Natural killer cell treated with Interleukin-12 subunit alpha and Interleukin-12 subunit beta and Interleukin-15 and Interleukin-18, amount 100 ng/mL, for 72 hours (primary cell): ENCODE data around the gene LEKR1. TPM values are rescaled to one million over a fixed set of nuclear protein-coding genes. Genes with fewer than 3 reads are reported as not detected.

Experiments used
- ATAC-seq, 2 donors: fragments of 150-1000 bp; cut with Tn5 transposase in 1 of 2; sonication (Bioruptor Pico), chemical (Tn5 transposase) in 1 of 2; 2 replicates each; pipeline ENCODE4 v1.10.0; 2021
- DNase-seq: peaks from one replicate; pipeline ENCODE4 v3.0.0; 2022; ENCODE audit warnings: low spot score
- H3K27ac Mint-ChIP-seq, 2 donors: 1 replicate in 1 of 2; 2 replicates in 1 of 2; pipeline ENCODE4 v1.8.0; 2022; ENCODE audit warnings: mixed read lengths in 2 of 2, mild to moderate bottlenecking in 1 of 2, moderate library complexity in 1 of 2
- H3K27me3 Mint-ChIP-seq, 2 donors: 1 replicate in 1 of 2; 2 replicates in 1 of 2; pipeline ENCODE4 v1.8.0; 2022; ENCODE audit warnings: mixed read lengths in 2 of 2
- H3K36me3 Mint-ChIP-seq: one replicate; pipeline ENCODE4 v1.8.0; 2022; ENCODE audit warnings: mixed read lengths
- H3K4me1 Mint-ChIP-seq, 2 donors: 1 replicate in 1 of 2; 2 replicates in 1 of 2; pipeline ENCODE4 v1.8.0; 2022; ENCODE audit warnings: low read depth in 2 of 2, mixed read lengths in 2 of 2, mild to moderate bottlenecking in 1 of 2
- H3K4me3 Mint-ChIP-seq: one replicate; pipeline ENCODE4 v1.8.0; 2022; ENCODE audit warnings: mixed read lengths
- H3K9me3 Mint-ChIP-seq: 2 replicates; pipeline ENCODE4 v1.8.0; 2022; ENCODE audit warnings: mixed read lengths
- total RNA-seq, 2 donors: library from RNA; stranded (reverse); gene quantifications; one replicate each; pipeline ENCODE4 v1.2.3, GENCODE V29; 2022

Gene LEKR1
- total RNA-seq, 2 donors from 2014 or later: 0.43 to 1.3 TPM

GRCh38 chr3:156834962-156835535 lies 8.9 kb downstream of the LEKR1 start:
- no peak for DNase-seq
- H3K27ac Mint-ChIP-seq: no peak overlapping the region
- no peaks in the 10 kb centered on the region for H3K4me1 Mint-ChIP-seq
- no peaks in the 10 kb centered on the region for H3K9me3 Mint-ChIP-seq
- no peak for ATAC-seq
- no peaks in the 10 kb centered on the region for H3K36me3 Mint-ChIP-seq
- no peak overlapping the region for H3K4me3 Mint-ChIP-seq
- H3K27me3 Mint-ChIP-seq: no peaks in the 10 kb centered on the region

DNA sequence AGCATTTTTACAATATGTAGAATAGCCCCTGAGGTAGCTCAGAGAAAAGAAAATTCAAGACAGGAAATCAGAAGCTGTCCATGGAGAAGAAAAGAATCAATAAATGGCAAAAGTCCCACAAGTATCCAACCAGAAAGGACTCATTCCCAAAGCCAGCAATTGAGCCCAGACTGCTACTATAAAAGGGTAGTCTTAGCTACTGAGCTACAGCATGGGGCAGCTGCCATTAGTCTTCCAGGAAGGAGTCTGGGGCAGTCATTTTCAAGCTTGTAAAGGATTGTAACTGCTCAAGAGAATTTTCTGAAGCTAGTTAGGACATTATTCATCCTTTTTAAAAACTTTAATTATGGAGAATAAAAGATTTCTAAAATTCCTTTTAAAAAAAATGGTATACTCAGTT lies 10.5 kb downstream of the LEKR1 start:
- H3K27ac Mint-ChIP-seq: no peak overlapping the region
- H3K36me3 Mint-ChIP-seq: no peaks in the 10 kb centered on the region

GRCh38 chr3:156837115-156837514 lies 11.0 kb downstream of the LEKR1 start:
- Mint-ChIP-seq H3K36me3 (no peaks in the 10 kb centered on the region), H3K27ac (no peak overlapping the region), H3K27me3 (no peaks in the 10 kb centered on the region), H3K9me3 (no peaks in the 10 kb centered on the region), H3K4me1 (no peaks in the 10 kb centered on the region), H3K4me3 (no peak overlapping the region)
- no peak for ATAC-seq
- no peak for DNase-seq

More for the DNA sequence above, 10.5 kb downstream of the LEKR1 start:
- no peaks in the 10 kb centered on the region for H3K9me3 Mint-ChIP-seq
- ATAC-seq (no peak), DNase-seq (no peak)
- no peaks in the 10 kb centered on the region for H3K4me1 Mint-ChIP-seq
- no peaks in the 10 kb centered on the region for H3K27me3 Mint-ChIP-seq
- no peak overlapping the region for H3K4me3 Mint-ChIP-seq

- ATAC-seq (no peak), DNase-seq (no peak)
- H3K27ac Mint-ChIP-seq: no peak overlapping the region
- no peaks in the 10 kb centered on the region for H3K27me3 Mint-ChIP-seq
- no peaks in the 10 kb centered on the region for H3K4me1 Mint-ChIP-seq
- no peak overlapping the region for H3K4me3 Mint-ChIP-seq
- H3K36me3 Mint-ChIP-seq: no peaks in the 10 kb centered on the region
- no peaks in the 10 kb centered on the region for H3K9me3 Mint-ChIP-seq
Measured at GRCh38 chr3:156838035-156838434, 11.9 kb downstream of the LEKR1 start.

DNA sequence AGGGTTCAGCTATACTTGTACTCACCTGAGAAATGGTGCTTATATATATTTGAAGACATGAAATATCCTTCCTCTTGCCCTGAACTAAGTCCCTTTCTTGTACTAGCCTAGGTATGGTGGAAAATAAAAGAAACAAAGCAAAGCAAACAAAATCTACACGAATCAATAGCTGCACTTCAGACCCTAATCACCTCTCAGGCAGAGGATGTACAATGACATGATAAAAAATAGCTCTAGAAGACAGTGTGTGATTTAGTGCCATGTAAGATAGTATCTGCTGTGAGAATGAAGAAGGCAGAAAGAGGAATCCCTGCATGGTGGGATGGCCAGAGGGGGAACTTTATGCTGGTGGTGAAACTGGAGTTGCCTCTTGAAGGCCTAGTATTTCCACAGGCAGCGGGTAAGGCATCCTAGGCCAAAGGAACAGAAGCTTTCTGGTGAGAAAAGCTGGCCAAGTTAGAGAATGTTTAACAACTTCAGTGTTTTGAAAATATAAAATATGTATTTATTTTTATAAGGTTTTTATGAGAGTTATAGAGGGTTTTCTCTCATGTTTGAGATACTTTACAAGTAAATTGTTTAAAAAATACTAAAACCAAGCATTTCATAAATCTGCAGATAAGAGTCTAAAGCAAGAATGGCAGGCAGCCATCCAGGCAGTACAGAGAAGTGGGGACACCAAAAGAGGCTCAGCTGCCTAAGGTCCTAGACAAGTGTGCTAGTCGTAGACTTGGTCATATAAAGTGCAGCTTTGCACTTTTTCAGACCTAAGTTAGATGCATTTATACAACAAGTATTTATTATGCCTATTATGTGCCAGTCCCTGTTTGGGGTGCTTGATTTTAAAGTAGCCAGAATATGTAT lies 14.9 kb downstream of the LEKR1 start:
- ATAC-seq: no peak
- no peaks in the 10 kb centered on the region for H3K36me3 Mint-ChIP-seq
- no peak overlapping the region for H3K4me3 Mint-ChIP-seq
- peaks cover 0 to 2% of the 10 kb centered on the region in 2 donors for H3K27me3 Mint-ChIP-seq
- no peaks in the 10 kb centered on the region for H3K4me1 Mint-ChIP-seq
- no peaks in the 10 kb centered on the region for H3K9me3 Mint-ChIP-seq
- DNase-seq: no peak
- H3K27ac Mint-ChIP-seq: no peak overlapping the region

- no peaks in the 10 kb centered on the region for H3K9me3 Mint-ChIP-seq
- H3K27ac Mint-ChIP-seq: no peak overlapping the region
- H3K4me1 Mint-ChIP-seq: no peaks in the 10 kb centered on the region
- H3K27me3 Mint-ChIP-seq: peaks cover 0 to 2% of the 10 kb centered on the region in 2 donors
- no peaks in the 10 kb centered on the region for H3K36me3 Mint-ChIP-seq
- ATAC-seq (no peak), DNase-seq (no peak)
- H3K4me3 Mint-ChIP-seq: no peak overlapping the region
Measured at GRCh38 chr3:156843071-156843808, 17.1 kb downstream of the LEKR1 start.

DNA sequence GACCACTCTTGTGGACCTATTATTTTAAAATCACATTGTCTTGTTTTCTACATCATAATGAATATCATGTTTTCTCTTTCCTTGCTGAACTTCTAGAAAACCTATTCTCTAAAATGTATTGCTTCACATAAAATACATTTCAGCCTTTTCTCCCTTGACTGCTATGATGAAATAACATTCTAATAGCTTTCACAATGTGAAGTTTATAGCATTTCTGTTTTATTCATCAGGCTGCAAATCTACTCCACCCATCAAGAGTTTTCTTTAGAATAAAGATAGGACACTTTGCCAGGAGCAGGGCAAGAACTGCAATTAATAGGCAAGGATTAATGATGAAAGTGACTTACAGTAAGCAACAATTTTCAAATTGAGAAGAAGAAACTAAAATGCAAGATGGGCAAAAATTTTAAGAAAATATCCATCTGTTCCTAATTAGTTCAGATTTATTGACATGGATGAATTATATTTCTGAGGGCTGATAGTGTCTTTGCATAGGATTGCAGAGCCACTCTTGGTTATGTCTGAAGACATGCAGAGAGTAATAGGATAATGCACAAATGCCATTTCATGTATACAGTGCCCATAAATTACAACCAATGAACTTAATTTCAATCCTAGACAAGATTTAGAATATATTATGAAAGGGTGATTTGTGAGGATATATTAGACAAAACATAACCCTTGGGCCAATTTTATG lies 21.7 kb downstream of the LEKR1 start:
- DNase-seq (no peak), ATAC-seq (no peak)
- Mint-ChIP-seq H3K4me1 (no peaks in the 10 kb centered on the region), H3K27ac (no peak overlapping the region), H3K27me3 (peaks cover 7 to 14% of the 10 kb centered on the region in 2 donors), H3K9me3 (no peaks in the 10 kb centered on the region), H3K4me3 (no peak overlapping the region), H3K36me3 (no peaks in the 10 kb centered on the region)

GRCh38 chr3:156859578-156859977 lies 33.4 kb downstream of the LEKR1 start:
- Mint-ChIP-seq H3K36me3 (no peaks in the 10 kb centered on the region), H3K27me3 (peaks cover 3 to 5% of the 10 kb centered on the region in 2 donors)
- no peak for ATAC-seq

DNA sequence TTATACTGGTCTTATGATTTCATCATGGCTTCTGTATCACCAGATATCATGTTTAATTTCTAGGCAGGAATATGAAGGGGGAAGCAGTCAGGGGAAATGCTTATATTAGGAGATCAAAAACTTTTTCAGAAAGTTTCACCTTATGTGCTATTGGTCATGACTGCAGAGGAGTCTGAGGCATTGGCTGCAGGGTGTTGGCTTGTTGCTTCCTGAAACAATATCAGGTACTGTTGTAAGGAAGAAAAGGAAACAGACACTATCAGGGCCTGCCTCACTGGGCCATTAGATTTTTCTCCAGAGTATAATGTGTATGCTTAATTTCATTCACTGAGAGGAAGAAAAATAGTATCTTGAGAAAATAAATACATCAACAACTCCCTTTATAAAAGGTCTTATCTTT lies 34.7 kb downstream of the LEKR1 start:
- Mint-ChIP-seq H3K27me3 (peaks cover 3 to 5% of the 10 kb centered on the region in 2 donors), H3K4me3 (no peak overlapping the region), H3K9me3 (no peaks in the 10 kb centered on the region), H3K4me1 (no peaks in the 10 kb centered on the region), H3K27ac (no peak overlapping the region), H3K36me3 (no peaks in the 10 kb centered on the region)
- DNase-seq (no peak), ATAC-seq (no peak)

More at GRCh38 chr3:156859578-156859977, 33.4 kb downstream of the LEKR1 start:
- DNase-seq: no peak
- no peak overlapping the region for H3K27ac Mint-ChIP-seq
- no peaks in the 10 kb centered on the region for H3K9me3 Mint-ChIP-seq
- no peak overlapping the region for H3K4me3 Mint-ChIP-seq
- H3K4me1 Mint-ChIP-seq: no peaks in the 10 kb centered on the region

DNA sequence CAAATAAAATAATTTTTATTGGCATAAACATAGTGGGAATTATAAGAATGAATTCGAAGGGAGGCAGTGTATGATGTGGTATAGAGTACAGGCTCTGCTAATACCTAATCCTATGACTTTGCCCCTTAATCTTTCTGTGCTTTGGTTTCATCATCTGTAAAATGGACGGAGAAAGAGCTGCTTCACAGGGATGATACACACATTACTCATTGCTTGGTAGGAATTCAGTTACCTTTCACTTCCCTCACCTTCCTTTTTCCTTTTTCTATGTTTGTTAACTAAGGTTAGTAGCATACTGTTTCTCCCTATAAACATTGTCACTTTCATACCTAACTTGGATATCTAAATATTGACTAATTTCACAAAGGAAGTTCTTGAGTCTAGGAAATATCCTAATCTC lies 36.2 kb downstream of the LEKR1 start:
- Mint-ChIP-seq H3K4me3 (no peak overlapping the region), H3K36me3 (no peaks in the 10 kb centered on the region), H3K9me3 (no peaks in the 10 kb centered on the region), H3K27me3 (peaks cover 0 to 3% of the 10 kb centered on the region in 2 donors), H3K27ac (no peak overlapping the region), H3K4me1 (no peaks in the 10 kb centered on the region)
- no peak for DNase-seq
- ATAC-seq: no peak

DNA sequence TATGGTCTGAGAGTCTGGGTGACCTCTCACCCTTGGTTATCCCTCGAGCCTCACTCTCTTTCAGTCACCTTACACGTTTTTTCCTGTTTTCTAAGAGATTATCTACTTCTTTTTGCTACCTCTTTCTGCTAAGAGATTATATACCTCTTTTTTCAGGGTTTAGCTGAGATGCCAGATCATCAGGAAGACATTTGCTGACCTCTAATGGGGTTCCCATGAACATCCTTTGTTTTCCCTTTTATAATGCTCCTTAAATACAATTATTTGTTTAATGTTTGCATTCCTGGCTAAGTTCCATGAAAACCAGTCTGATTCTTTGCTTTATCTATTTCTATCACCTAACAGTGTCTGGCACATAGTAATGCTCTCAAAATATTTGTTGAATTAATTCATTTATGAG lies 39.6 kb downstream of the LEKR1 start:
- Mint-ChIP-seq H3K27ac (no peak overlapping the region), H3K9me3 (no peaks in the 10 kb centered on the region), H3K4me3 (no peak overlapping the region), H3K27me3 (peaks cover 0 to 4% of the 10 kb centered on the region in 2 donors), H3K36me3 (no peaks in the 10 kb centered on the region), H3K4me1 (no peaks in the 10 kb centered on the region)
- no peak for DNase-seq
- no peak for ATAC-seq

DNA sequence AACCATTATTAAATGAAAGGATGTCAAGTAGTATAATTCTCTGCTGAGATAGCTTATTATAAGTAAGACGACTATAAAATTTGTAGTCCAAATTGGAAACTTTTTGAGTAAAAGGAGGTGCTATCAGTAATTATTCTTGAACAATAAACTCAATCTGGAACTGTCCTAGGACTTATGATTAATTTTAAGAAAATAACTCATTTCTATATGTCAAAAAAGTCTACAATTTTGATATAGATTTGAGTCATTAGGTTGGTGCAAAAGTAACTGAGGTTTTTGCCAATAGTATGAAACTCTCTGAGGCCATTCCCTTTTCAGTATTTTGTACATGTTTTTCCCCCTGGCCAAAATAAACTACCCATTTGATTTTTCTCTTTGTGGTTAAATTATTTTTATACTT lies 41.0 kb downstream of the LEKR1 start:
- Mint-ChIP-seq H3K27ac (no peak overlapping the region), H3K9me3 (peaks cover under 1% of the 10 kb centered on the region), H3K4me1 (no peaks in the 10 kb centered on the region), H3K27me3 (peaks cover 2 to 4% of the 10 kb centered on the region in 2 donors), H3K4me3 (peak overlapping the region; percentile 11), H3K36me3 (peaks cover 7% of the 10 kb centered on the region)
- DNase-seq (no peak), ATAC-seq (peak in 1 of 2 donors; percentile 65)

- H3K27me3 Mint-ChIP-seq: peaks cover 4 to 8% of the 10 kb centered on the region in 2 donors
- no peak for DNase-seq
- no peaks in the 10 kb centered on the region for H3K4me1 Mint-ChIP-seq
- H3K27ac Mint-ChIP-seq: no peak overlapping the region
- no peak overlapping the region for H3K4me3 Mint-ChIP-seq
- peaks cover 12% of the 10 kb centered on the region for H3K36me3 Mint-ChIP-seq
- peaks cover 3% of the 10 kb centered on the region for H3K9me3 Mint-ChIP-seq
- ATAC-seq: no peak
Measured at GRCh38 chr3:156867920-156868319, 41.8 kb downstream of the LEKR1 start.
